ENCODE results near the gene ARHGAP15. TPM values are rescaled to one million over a fixed set of nuclear protein-coding genes. Genes with fewer than 3 reads are reported as not detected.

Gene ARHGAP15
- total and polyA plus RNA-seq, 2 donors (not counting 1 experiment from before 2014, with no cell fraction given): 0.07 TPM; not detected in 1

- Histone ChIP-seq H3K4me2 (ENCODE audit: extremely low read depth, insufficient read depth, low read length) (no peak overlapping the region), H4K20me1 (ENCODE audit: control insufficient read depth, extremely low read depth, insufficient read depth, low read length) (no peaks in the 10 kb centered on the region), H3K9me3 (ENCODE audit: control insufficient read depth, insufficient read depth, low read depth, low read length) (no peaks in the 10 kb centered on the region), H2AFZ (ENCODE audit: low read length) (no peak overlapping the region), H3K4me1 (ENCODE audit: control insufficient read depth, extremely low read depth, insufficient read depth, low read length) (no peaks in the 10 kb centered on the region), H3K27ac (ENCODE audit: insufficient read depth, low read length) (no peak overlapping the region), H3K36me3 (ENCODE audit: control insufficient read depth, insufficient read depth, low read length) (no peaks in the 10 kb centered on the region), H3K9ac (ENCODE audit: insufficient read depth, low read length) (no peak overlapping the region), H3K79me2 (ENCODE audit: control insufficient read depth, insufficient read depth, low read length) (no peaks in the 10 kb centered on the region), H3K27me3 (ENCODE audit: control insufficient read depth, insufficient read depth, low read length) (no peaks in the 10 kb centered on the region), H3K4me3 (replicated peaks in 1 of 4; ENCODE audit: control extremely low read depth in 1 of 4, insufficient read depth in 1 of 4, low read depth in 3 of 4, low read length in 4 of 4) (no peak overlapping the region)
- TF ChIP-seq CTCF (conservative IDR thresholded peaks at IDR 0.05 in 1 of 2, IDR thresholded peaks at IDR 0.05 in 1 of 2; ENCODE audit: low read depth in 1 of 2, low read length in 2 of 2) (no peak), EZH2 (IDR thresholded peaks at IDR 0.05; ENCODE audit: low read length, missing control alignments) (no peak)
- DNase-seq (ENCODE audit: low read depth in 2 of 2): no peak
These were observed 253.8 kb downstream of the ARHGAP15 start for GRCh38 chr2:143383016-143383415.

DNA sequence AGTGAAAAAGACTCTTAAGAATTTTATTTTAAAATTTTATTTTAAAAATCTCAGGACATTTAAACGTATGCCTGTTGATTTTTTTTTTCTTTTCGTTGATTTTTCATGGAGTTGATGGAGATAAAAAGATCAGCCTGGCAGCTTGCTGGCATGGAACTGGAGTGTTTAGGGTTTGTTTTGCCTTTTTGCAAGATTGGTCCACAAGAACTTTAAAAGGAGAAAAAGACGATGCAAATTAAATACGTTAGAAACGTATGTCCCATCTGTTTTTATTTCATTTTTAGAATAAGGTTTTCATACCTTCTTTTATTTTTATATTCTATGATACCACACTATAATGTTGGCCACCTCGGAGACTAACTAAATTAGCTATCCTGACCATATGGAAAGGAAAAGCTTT, 254.9 kb downstream of the ARHGAP15 start:
- Histone ChIP-seq H3K9ac (ENCODE audit: insufficient read depth, low read length) (no peak overlapping the region), H2AFZ (ENCODE audit: low read length) (no peak overlapping the region), H3K36me3 (ENCODE audit: control insufficient read depth, insufficient read depth, low read length) (no peaks in the 10 kb centered on the region), H3K4me3 (replicated peaks in 1 of 4; ENCODE audit: control extremely low read depth in 1 of 4, insufficient read depth in 1 of 4, low read depth in 3 of 4, low read length in 4 of 4) (no peak overlapping the region), H3K79me2 (ENCODE audit: control insufficient read depth, insufficient read depth, low read length) (no peaks in the 10 kb centered on the region), H3K27me3 (ENCODE audit: control insufficient read depth, insufficient read depth, low read length) (no peaks in the 10 kb centered on the region), H3K27ac (ENCODE audit: insufficient read depth, low read length) (no peak overlapping the region), H3K4me1 (ENCODE audit: control insufficient read depth, extremely low read depth, insufficient read depth, low read length) (no peaks in the 10 kb centered on the region), H3K9me3 (ENCODE audit: control insufficient read depth, insufficient read depth, low read depth, low read length) (no peaks in the 10 kb centered on the region), H3K4me2 (ENCODE audit: extremely low read depth, insufficient read depth, low read length) (no peak overlapping the region), H4K20me1 (ENCODE audit: control insufficient read depth, extremely low read depth, insufficient read depth, low read length) (no peaks in the 10 kb centered on the region)
- no peak for TF ChIP-seq EZH2 (IDR thresholded peaks at IDR 0.05; ENCODE audit: low read length, missing control alignments)
- no peak for TF ChIP-seq CTCF (conservative IDR thresholded peaks at IDR 0.05 in 1 of 2, IDR thresholded peaks at IDR 0.05 in 1 of 2; ENCODE audit: low read depth in 1 of 2, low read length in 2 of 2)
- no peak for DNase-seq (ENCODE audit: low read depth in 2 of 2)

GRCh38 chr2:143390171-143390570, 261.0 kb downstream of the ARHGAP15 start:
- Histone ChIP-seq H4K20me1 (ENCODE audit: control insufficient read depth, extremely low read depth, insufficient read depth, low read length) (no peaks in the 10 kb centered on the region), H3K9ac (ENCODE audit: insufficient read depth, low read length) (no peak overlapping the region), H3K79me2 (ENCODE audit: control insufficient read depth, insufficient read depth, low read length) (no peaks in the 10 kb centered on the region), H3K4me1 (ENCODE audit: control insufficient read depth, extremely low read depth, insufficient read depth, low read length) (no peaks in the 10 kb centered on the region), H2AFZ (ENCODE audit: low read length) (no peak overlapping the region), H3K4me3 (replicated peaks in 1 of 4; ENCODE audit: control extremely low read depth in 1 of 4, insufficient read depth in 1 of 4, low read depth in 3 of 4, low read length in 4 of 4) (no peak overlapping the region), H3K4me2 (ENCODE audit: extremely low read depth, insufficient read depth, low read length) (no peak overlapping the region), H3K27me3 (ENCODE audit: control insufficient read depth, insufficient read depth, low read length) (no peaks in the 10 kb centered on the region), H3K9me3 (ENCODE audit: control insufficient read depth, insufficient read depth, low read depth, low read length) (no peaks in the 10 kb centered on the region), H3K36me3 (ENCODE audit: control insufficient read depth, insufficient read depth, low read length) (no peaks in the 10 kb centered on the region), H3K27ac (ENCODE audit: insufficient read depth, low read length) (no peak overlapping the region)
- TF ChIP-seq EZH2 (IDR thresholded peaks at IDR 0.05; ENCODE audit: low read length, missing control alignments) (no peak), CTCF (conservative IDR thresholded peaks at IDR 0.05 in 1 of 2, IDR thresholded peaks at IDR 0.05 in 1 of 2; ENCODE audit: low read depth in 1 of 2, low read length in 2 of 2) (no peak)
- DNase-seq (ENCODE audit: low read depth in 2 of 2): no peak

Data from fibroblast of lung (primary cell).